GM10266 (cell line): Measurements from ENCODE around the gene ETS1.

Source experiments
- DNase-seq: peaks from one replicate; pipeline ENCODE4 v3.0.0; 2012; ENCODE audit errors: extremely low spot score
- CTCF ChIP-seq: IDR thresholded peaks from 2 replicates; pipeline ENCODE4 v1.5.1; 2012; ENCODE audit warnings: mild to moderate bottlenecking, low read depth; ENCODE audit not compliant: control insufficient read depth, insufficient read depth; ENCODE audit errors: missing control alignments

The ETS1 gene

DNA sequence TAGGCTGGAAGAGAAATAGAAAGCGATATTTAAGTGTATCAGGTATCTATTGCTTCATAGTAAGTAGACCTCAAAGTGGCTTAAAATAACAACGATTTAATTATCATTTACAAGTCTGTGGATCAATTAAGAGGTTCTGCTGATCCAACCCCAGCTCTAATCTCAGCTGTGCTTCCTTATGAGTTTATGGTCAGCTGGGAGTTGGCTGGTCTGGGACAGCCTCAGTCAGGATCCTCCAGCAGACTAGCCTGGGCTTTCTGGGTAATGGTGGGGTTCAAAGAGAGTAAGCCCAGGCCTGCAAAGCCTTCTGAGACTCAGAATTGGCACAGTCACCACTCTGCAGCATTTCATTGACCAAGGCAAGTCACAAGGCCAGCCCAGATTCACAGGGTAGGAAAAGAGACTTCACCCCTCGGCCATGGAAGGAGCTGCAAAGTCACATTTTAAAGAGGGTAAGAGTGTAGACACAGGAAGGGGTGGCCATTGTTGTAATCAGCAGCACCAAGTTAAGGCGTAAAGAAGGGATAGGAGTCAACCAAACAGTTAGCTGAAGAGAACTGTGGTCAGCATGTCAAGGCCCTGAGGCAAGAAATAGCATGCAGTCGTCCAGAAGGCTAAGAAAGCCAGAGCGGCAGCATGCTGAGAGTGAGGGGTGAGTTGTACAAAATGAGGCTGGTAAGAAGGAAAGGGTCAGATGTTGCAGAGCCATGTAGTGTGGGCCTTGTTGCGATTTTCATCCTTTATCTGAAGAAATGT, 168.2 kb downstream of the ETS1 start:
- no peak for DNase-seq
- TF ChIP-seq CTCF, result no peak

- TF ChIP-seq CTCF, result no peak
- no peak for DNase-seq
Observed at GRCh38 chr11:128417607-128418324, 169.6 kb downstream of the ETS1 start.

DNA sequence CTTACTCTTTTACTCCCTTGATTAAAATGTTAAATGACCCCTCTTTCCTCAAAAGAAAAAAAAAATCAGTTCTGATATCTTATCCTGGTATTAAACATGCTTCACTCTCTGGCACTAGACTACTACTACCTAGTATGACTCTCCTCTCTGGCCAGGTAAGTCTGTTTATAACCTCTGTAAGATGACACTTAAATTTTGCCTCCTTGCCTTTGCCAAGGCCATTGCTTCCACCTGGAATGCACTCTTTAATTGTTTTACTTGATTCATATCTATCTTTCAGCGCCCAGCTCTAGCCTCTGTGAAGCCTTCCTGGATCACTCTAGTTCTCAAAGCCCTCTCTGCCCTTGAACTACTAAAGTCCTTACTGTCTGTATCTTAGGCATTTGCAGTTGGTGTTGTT, 170.4 kb downstream of the ETS1 start:
- no peak for TF ChIP-seq CTCF
- DNase-seq, result no peak

- no peak for TF ChIP-seq CTCF
- DNase-seq, result peak; percentile 27
Observed at GRCh38 chr11:128415539-128415938, 171.8 kb downstream of the ETS1 start.

DNA sequence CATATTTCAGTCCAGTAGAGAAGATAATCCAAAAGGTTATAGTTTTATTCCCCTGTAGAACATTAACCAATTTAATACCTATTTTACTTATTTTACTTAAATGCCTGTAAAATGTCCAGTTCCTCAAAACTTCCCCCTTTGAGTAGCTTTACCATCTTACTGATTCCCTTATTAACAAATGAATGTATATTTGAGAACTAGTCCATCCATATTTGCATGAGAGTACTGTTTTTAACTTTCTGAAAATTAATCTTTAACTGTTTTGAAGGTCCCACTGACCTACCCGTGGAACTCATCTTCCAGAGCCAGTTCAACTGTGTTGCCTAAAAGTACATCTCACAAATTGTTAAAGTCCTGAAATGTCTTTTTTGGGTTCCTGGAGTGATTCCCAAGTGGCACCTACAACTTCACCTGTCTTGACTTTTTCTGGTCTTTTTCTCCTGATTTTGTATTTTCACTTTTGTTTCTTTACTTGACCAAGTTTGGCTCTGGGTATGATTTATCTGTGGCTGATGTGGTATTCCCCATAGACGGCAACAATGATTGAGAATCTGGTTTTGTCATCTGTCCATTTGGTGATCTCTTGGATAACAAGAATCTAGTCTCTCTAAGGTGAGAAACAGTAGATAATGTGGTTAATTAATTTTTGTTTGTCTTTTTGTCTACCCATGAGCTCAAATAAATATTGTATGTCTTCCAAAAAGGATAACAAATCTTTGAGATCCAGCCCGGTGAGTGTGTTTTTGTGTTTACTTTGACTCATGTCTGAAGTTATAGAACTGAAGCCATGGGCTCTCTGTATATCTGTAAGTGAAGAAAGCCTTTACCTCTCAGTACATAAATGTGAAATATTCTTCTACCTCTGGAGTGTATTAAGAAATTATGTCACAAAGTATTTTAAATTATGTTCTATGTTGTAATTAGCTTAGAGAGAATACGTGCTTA, 174.2 kb downstream of the ETS1 start:
- no peak for TF ChIP-seq CTCF
- DNase-seq, result peak; percentile 16

DNA sequence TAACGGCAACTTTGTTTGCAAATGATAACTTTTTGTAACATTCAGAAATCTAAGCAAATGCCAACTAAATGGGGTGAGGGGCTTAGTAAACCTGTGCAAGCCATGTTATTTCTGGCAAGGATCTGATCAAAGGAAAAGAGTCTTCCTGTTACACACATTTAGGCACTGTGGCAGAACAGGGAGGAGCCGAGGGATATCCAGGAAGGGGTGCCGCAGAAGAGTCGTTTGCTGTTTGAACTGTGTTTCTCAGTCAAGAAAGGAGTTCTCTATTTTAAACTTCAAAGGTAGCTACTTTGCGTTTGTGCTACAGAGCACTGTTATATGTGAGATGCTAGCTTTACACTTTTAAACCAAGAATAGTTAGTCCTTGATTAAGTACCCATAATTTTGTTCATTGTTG, 175.5 kb downstream of the ETS1 start:
- TF ChIP-seq CTCF, result no peak
- no peak for DNase-seq
